ENCODE results near the gene SIK3.

SIK3 gene

GRCh38 chr11:116861539-116861938 is 236.7 kb downstream of the SIK3 start:
- Histone ChIP-seq H3K9me3 (ENCODE audit: insufficient read depth, low read depth, low read length) (no peaks in the 10 kb centered on the region), H3K9ac (ENCODE audit: low read depth, low read length) (no peak overlapping the region), H3K27ac (ENCODE audit: low read length) (no peak overlapping the region), H3K4me1 (ENCODE audit: insufficient read depth, low read length) (no peaks in the 10 kb centered on the region), H3K4me3 (ENCODE audit: low read length) (no peak overlapping the region), H3K36me3 (ENCODE audit: insufficient read depth, low read depth, low read length) (peaks cover 86% of the 10 kb centered on the region), H3K27me3 (ENCODE audit: insufficient read depth, low read length) (no peaks in the 10 kb centered on the region)

- Histone ChIP-seq H3K27ac (ENCODE audit: low read length) (no peak overlapping the region), H3K27me3 (ENCODE audit: insufficient read depth, low read length) (no peaks in the 10 kb centered on the region), H3K9me3 (ENCODE audit: insufficient read depth, low read depth, low read length) (no peaks in the 10 kb centered on the region), H3K36me3 (ENCODE audit: insufficient read depth, low read depth, low read length) (peaks cover 79% of the 10 kb centered on the region), H3K4me1 (ENCODE audit: insufficient read depth, low read length) (no peaks in the 10 kb centered on the region), H3K9ac (ENCODE audit: low read depth, low read length) (no peak overlapping the region), H3K4me3 (ENCODE audit: low read length) (no peak overlapping the region)
Measured at GRCh38 chr11:116860303-116860702, 237.9 kb downstream of the SIK3 start.

- peaks cover 68% of the 10 kb centered on the region for H3K36me3 ChIP-seq (ENCODE audit: insufficient read depth, low read depth, low read length)
- H3K9ac ChIP-seq (ENCODE audit: low read depth, low read length) = no peak overlapping the region
- no peaks in the 10 kb centered on the region for H3K27me3 ChIP-seq (ENCODE audit: insufficient read depth, low read length)
- no peaks in the 10 kb centered on the region for H3K4me1 ChIP-seq (ENCODE audit: insufficient read depth, low read length)
- no peaks in the 10 kb centered on the region for H3K9me3 ChIP-seq (ENCODE audit: insufficient read depth, low read depth, low read length)
- no peak overlapping the region for H3K4me3 ChIP-seq (ENCODE audit: low read length)
- no peak overlapping the region for H3K27ac ChIP-seq (ENCODE audit: low read length)
Measured at GRCh38 chr11:116859175-116859574, 239.1 kb downstream of the SIK3 start.

GRCh38 chr11:116857936-116858335 is 240.3 kb downstream of the SIK3 start:
- Histone ChIP-seq H3K27ac (ENCODE audit: low read length) (no peak overlapping the region), H3K27me3 (ENCODE audit: insufficient read depth, low read length) (no peaks in the 10 kb centered on the region), H3K4me1 (ENCODE audit: insufficient read depth, low read length) (no peaks in the 10 kb centered on the region), H3K36me3 (ENCODE audit: insufficient read depth, low read depth, low read length) (peaks cover 68% of the 10 kb centered on the region), H3K9ac (ENCODE audit: low read depth, low read length) (no peak overlapping the region), H3K4me3 (ENCODE audit: low read length) (no peak overlapping the region), H3K9me3 (ENCODE audit: insufficient read depth, low read depth, low read length) (no peaks in the 10 kb centered on the region)

- Histone ChIP-seq H3K27me3 (ENCODE audit: insufficient read depth, low read length) (no peaks in the 10 kb centered on the region), H3K4me1 (ENCODE audit: insufficient read depth, low read length) (no peaks in the 10 kb centered on the region), H3K27ac (ENCODE audit: low read length) (no peak overlapping the region), H3K9me3 (ENCODE audit: insufficient read depth, low read depth, low read length) (no peaks in the 10 kb centered on the region), H3K4me3 (ENCODE audit: low read length) (no peak overlapping the region), H3K9ac (ENCODE audit: low read depth, low read length) (no peak overlapping the region), H3K36me3 (ENCODE audit: insufficient read depth, low read depth, low read length) (peaks cover 67% of the 10 kb centered on the region)
Measured at GRCh38 chr11:116857316-116857715, 240.9 kb downstream of the SIK3 start.

GRCh38 chr11:116856423-116856822 is 241.8 kb downstream of the SIK3 start:
- Histone ChIP-seq H3K4me1 (ENCODE audit: insufficient read depth, low read length) (no peaks in the 10 kb centered on the region), H3K9me3 (ENCODE audit: insufficient read depth, low read depth, low read length) (no peaks in the 10 kb centered on the region), H3K4me3 (ENCODE audit: low read length) (no peak overlapping the region), H3K27me3 (ENCODE audit: insufficient read depth, low read length) (no peaks in the 10 kb centered on the region), H3K27ac (ENCODE audit: low read length) (no peak overlapping the region), H3K9ac (ENCODE audit: low read depth, low read length) (no peak overlapping the region), H3K36me3 (ENCODE audit: insufficient read depth, low read depth, low read length) (peaks cover 58% of the 10 kb centered on the region)

- no peak overlapping the region for H3K27ac ChIP-seq (ENCODE audit: low read length)
- H3K9me3 ChIP-seq (ENCODE audit: insufficient read depth, low read depth, low read length) = no peaks in the 10 kb centered on the region
- H3K4me3 ChIP-seq (ENCODE audit: low read length) = no peak overlapping the region
- H3K4me1 ChIP-seq (ENCODE audit: insufficient read depth, low read length) = no peaks in the 10 kb centered on the region
- peaks cover 48% of the 10 kb centered on the region for H3K36me3 ChIP-seq (ENCODE audit: insufficient read depth, low read depth, low read length)
- no peaks in the 10 kb centered on the region for H3K27me3 ChIP-seq (ENCODE audit: insufficient read depth, low read length)
- no peak overlapping the region for H3K9ac ChIP-seq (ENCODE audit: low read depth, low read length)
Measured at GRCh38 chr11:116855413-116855812, 242.8 kb downstream of the SIK3 start.

GRCh38 chr11:116853461-116854073 is 244.7 kb downstream of the SIK3 start:
- Histone ChIP-seq H3K4me3 (ENCODE audit: low read length) (no peak overlapping the region), H3K36me3 (ENCODE audit: insufficient read depth, low read depth, low read length) (peaks cover 41% of the 10 kb centered on the region), H3K9me3 (ENCODE audit: insufficient read depth, low read depth, low read length) (no peaks in the 10 kb centered on the region), H3K27me3 (ENCODE audit: insufficient read depth, low read length) (no peaks in the 10 kb centered on the region), H3K9ac (ENCODE audit: low read depth, low read length) (no peak overlapping the region), H3K4me1 (ENCODE audit: insufficient read depth, low read length) (no peaks in the 10 kb centered on the region), H3K27ac (ENCODE audit: low read length) (no peak overlapping the region)

GRCh38 chr11:116852261-116853031 is 245.8 kb downstream of the SIK3 start:
- no peak overlapping the region for H3K4me3 ChIP-seq (ENCODE audit: low read length)
- no peak overlapping the region for H3K27ac ChIP-seq (ENCODE audit: low read length)
- peaks cover 39% of the 10 kb centered on the region for H3K36me3 ChIP-seq (ENCODE audit: insufficient read depth, low read depth, low read length)

GRCh38 chr11:116851626-116852025 is 246.6 kb downstream of the SIK3 start:
- H3K4me3 ChIP-seq (ENCODE audit: low read length) = no peak overlapping the region
- peaks cover 39% of the 10 kb centered on the region for H3K36me3 ChIP-seq (ENCODE audit: insufficient read depth, low read depth, low read length)
- no peaks in the 10 kb centered on the region for H3K4me1 ChIP-seq (ENCODE audit: insufficient read depth, low read length)
- H3K9ac ChIP-seq (ENCODE audit: low read depth, low read length) = no peak overlapping the region
- H3K27me3 ChIP-seq (ENCODE audit: insufficient read depth, low read length) = no peaks in the 10 kb centered on the region
- no peak overlapping the region for H3K27ac ChIP-seq (ENCODE audit: low read length)
- no peaks in the 10 kb centered on the region for H3K9me3 ChIP-seq (ENCODE audit: insufficient read depth, low read depth, low read length)

More at GRCh38 chr11:116852261-116853031, 245.8 kb downstream of the SIK3 start:
- Histone ChIP-seq H3K4me1 (ENCODE audit: insufficient read depth, low read length) (no peaks in the 10 kb centered on the region), H3K27me3 (ENCODE audit: insufficient read depth, low read length) (no peaks in the 10 kb centered on the region), H3K9me3 (ENCODE audit: insufficient read depth, low read depth, low read length) (no peaks in the 10 kb centered on the region), H3K9ac (ENCODE audit: low read depth, low read length) (no peak overlapping the region)

GRCh38 chr11:116849486-116849885 is 248.7 kb downstream of the SIK3 start:
- no peak overlapping the region for H3K9ac ChIP-seq (ENCODE audit: low read depth, low read length)
- no peaks in the 10 kb centered on the region for H3K27me3 ChIP-seq (ENCODE audit: insufficient read depth, low read length)
- H3K9me3 ChIP-seq (ENCODE audit: insufficient read depth, low read depth, low read length) = no peaks in the 10 kb centered on the region
- H3K27ac ChIP-seq (ENCODE audit: low read length) = no peak overlapping the region
- peaks cover 57% of the 10 kb centered on the region for H3K36me3 ChIP-seq (ENCODE audit: insufficient read depth, low read depth, low read length)
- no peaks in the 10 kb centered on the region for H3K4me1 ChIP-seq (ENCODE audit: insufficient read depth, low read length)
- no peak overlapping the region for H3K4me3 ChIP-seq (ENCODE audit: low read length)

- H3K27ac ChIP-seq (ENCODE audit: low read length) = no peak overlapping the region
- H3K9me3 ChIP-seq (ENCODE audit: insufficient read depth, low read depth, low read length) = no peaks in the 10 kb centered on the region
- H3K27me3 ChIP-seq (ENCODE audit: insufficient read depth, low read length) = no peaks in the 10 kb centered on the region
- H3K36me3 ChIP-seq (ENCODE audit: insufficient read depth, low read depth, low read length) = peaks cover 59% of the 10 kb centered on the region
- no peak overlapping the region for H3K4me3 ChIP-seq (ENCODE audit: low read length)
- no peaks in the 10 kb centered on the region for H3K4me1 ChIP-seq (ENCODE audit: insufficient read depth, low read length)
- no peak overlapping the region for H3K9ac ChIP-seq (ENCODE audit: low read depth, low read length)
Measured at GRCh38 chr11:116849060-116849459, 249.2 kb downstream of the SIK3 start.
